HG03280 (cell line): ENCODE data around the gene ILDR1.

Source experiments
- ATAC-seq: cut with Tn5 transposase; IDR thresholded peaks from one replicate; pipeline ENCODE4 v1.9.1; 2021; ENCODE audit warnings: mild to moderate bottlenecking, moderate library complexity; ENCODE audit not compliant: unreplicated experiment

ILDR1 gene

DNA sequence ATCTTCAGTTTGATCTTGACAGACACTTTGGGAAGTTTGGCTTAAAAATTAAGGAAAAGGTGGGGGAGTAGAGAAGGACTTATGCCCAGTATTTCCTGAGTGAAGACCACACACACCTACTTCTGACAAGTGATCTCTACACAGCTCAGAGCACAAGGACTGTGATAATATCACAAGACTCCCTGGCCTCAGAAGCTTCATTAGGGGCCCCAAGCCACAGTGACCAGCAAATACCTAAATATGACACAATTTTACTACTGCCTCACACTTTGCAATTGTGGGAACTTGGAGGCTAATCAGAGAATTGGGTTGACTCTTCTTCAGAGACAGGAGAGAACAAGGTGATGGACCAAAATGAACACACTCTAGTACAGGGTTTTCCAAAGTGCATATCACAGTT is 2.6 kb downstream of the ILDR1 start:
- no peak for ATAC-seq

DNA sequence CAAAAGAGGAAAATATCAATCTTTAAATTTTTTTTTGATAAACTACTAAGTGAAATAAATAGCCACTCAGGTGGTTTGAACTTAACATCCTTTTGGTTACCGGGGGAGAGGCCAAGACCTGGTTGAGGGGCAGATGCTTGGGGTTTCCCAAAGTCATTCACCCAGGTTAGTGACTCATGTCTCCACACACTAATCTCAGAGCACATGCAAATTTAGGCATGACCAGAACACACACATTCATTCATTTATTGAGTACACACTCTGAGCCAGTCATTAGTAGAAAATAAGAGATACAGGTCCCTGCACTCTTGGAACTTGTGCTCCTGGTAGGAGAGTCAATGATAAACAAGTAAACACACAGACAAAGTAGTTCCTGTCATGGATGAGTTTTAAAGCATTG is 7.3 kb downstream of the ILDR1 start:
- peak; percentile 54 for ATAC-seq

DNA sequence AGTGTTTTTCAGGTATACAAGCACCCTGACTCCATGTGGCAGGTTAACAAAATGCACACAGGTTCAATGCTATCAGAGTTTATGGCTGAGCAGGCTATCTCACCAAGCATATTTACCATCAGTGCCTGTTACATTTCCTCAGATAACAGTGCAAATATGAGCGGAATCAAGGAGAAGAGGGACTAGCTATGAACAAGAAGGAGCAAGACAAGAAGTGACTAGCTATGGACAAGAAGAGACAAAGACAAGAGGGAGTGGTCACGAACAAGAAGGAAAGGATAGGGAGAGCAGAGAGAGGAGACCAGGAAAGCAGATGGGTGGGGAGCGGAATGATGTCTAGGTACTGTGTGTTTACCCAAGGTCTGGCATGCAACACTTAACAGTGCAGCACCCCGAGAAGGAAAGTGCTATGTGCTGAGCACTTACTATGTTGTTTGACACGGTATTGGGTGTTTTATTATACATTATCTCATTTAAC is 8.6 kb downstream of the ILDR1 start:
- ATAC-seq = no peak

DNA sequence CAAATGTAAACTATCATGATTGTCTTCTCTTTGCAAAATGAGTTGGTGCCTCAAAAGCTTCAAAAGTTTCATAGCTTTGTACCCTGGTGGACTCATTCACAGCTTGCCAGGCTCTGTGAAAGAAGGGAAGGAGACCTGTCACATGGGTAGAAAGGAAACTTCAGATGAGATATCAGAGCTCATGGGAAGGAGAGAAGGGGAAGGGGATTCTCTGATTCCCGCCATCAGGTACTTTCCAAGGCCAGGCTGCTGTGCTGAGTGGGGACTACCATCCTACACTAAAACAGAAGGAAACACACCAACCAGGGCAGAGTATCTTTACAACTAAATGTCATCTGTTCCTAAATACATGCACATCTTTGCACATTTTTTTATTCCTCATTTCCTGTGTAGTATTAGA is 9.2 kb downstream of the ILDR1 start:
- no peak for ATAC-seq

DNA sequence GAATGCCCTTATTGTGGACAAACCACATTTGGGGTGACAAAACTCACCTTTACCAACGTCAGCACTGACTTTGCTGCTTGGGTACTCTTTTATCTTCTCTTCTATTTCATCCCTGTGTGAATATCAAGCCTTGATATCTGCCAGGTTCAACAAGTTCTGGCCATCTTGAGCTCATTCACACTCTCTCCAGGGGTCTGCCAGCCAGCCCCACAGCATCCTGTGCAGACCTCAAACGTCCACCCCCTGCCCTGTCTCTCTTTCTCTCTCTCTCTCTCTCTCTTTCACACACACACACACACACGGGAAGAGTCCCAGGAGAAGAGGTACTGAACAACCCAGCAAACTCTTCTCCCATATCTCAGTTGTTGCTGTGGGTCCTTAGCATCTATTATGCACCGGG is 10.7 kb downstream of the ILDR1 start:
- ATAC-seq = no peak

DNA sequence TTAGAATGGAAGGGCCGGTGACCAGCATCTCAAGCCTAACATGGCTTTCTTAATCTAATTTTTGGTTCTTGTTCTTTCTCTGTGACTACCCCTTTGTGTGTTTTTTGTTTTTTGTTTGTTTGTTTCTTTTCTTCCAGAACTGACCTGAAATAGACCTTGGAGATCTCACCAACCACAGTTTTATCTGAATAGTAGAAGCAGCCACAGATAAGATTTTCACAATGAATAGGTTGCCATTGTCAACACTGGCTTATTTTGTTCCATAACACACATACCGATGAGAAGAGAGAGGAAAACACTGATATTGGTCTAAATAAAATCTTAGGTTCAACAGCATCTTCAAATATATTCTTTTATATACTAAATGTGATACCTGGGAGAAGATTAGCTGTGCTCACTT is 11.5 kb downstream of the ILDR1 start:
- no peak for ATAC-seq

DNA sequence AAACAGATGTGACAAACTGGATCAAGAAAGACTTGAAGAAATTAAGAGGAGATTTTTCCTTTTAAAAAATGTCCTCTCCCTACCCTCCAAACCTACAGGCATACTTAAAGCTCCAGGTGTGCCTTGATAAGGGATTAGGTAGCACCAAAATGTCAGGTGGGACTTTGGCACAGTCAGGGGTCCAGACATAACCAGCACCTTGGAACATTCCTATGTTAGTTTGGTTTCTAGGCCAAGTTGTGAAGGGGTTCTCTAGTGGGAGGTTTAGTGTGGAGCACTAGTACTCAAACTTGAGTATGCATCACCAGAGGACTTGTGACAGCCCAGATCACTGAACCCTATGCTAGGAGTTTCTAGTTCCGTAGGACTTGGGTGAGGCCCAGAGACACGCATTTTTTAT is 13.9 kb downstream of the ILDR1 start:
- ATAC-seq = no peak

DNA sequence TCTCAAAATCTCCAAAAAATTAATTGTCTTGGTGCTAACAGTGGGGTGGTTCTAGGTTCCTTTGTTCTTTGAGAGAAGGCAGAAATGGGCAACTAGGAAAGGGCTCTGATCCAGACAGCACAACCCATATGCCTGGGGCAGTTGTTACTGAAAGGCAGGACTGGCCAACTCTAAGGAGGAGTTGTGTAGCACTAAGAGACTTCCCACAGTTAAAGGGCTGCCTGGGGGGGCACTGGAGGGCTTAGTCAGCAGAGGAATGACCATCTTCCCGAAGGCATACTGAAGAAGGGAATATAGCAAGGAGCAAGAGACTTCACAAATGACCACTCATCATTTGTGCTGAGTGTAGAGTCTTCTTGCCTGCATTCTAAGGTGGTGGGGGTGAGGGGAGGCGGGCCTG is 15.8 kb downstream of the ILDR1 start:
- no peak for ATAC-seq

DNA sequence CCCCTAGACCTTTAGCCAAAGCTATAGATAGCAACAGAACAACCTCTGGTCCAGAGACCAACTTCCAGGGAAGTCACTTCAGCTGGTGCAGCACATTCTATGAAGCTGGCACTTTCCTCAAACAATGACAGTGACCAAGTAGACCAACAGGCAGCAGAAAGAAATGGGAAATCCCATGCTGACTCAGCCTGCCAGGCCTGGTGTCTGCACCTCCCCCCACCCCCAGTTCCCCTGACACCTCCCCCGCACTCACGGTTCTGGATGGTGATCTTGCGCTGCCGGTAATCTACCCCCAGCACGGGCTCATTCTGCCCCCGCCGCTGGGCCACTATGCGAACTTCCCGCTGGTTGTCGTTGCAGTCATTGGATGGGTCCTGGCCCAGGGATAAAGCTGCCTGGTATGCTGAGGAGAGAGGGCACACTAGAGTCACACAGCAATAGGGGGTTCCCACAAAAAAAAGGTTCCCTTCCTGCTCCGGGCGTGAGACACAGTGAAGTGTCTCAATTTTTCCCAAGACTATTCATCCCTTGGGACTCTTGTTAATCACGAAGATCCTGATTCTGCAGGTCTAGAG is 17.0 kb downstream of the ILDR1 start:
- ATAC-seq = peak; percentile 44

DNA sequence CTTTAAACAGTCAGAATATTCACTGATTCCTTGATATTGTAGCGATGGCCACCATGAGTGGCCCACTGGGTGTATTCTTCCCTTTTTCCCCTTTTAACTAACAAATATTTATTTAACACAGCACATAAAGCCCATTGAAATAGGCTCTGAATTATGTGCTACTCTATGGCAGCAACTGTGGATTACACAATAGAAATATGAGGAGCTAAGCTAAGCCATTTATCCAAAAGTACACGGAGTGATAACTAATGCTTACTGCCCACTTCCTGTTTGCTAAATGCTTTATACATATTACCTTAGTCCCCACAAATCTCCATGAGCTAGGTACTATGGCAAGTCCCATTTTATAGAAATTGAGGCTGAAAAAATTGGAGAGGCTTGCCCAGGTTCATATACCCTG is 17.9 kb downstream of the ILDR1 start:
- no peak for ATAC-seq

DNA sequence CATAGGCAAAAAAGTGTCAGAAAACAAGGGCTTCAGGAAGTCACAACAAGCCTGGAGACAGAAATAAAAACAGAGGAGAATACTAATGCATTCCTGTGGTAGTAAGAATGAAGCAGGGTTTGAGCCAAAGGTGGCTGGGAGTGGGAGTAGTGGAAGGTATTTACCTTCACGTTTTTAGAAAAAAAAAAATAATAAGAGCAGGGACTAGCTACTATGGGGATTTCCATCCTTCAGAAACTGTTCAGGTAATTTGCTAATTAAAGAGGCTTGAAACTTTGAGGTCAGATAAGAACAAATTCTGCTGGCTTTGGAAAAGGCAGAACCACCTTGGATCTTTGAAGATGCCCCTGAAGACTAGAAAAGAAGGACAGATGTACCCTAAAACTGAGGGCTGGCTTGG is 18.4 kb downstream of the ILDR1 start:
- no peak for ATAC-seq

DNA sequence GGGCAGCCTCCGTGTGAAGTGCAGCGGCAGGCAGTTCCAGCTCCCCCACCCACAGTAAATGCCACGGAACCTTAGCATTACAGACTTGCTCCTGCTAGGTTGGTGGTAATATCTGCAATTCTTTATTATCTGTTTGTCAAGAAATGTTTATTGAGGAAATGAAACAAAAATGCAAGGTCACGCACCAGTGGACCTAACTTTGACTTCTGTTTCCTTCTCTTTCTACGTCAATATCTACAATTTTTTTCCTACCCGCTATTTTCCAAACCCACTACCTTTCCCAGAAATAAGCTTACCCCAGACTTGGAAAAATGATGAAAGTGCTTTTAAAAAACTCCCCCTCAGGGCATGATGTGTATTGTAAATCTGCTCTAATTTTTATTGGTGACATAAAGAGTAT is 18.9 kb downstream of the ILDR1 start:
- no peak for ATAC-seq

DNA sequence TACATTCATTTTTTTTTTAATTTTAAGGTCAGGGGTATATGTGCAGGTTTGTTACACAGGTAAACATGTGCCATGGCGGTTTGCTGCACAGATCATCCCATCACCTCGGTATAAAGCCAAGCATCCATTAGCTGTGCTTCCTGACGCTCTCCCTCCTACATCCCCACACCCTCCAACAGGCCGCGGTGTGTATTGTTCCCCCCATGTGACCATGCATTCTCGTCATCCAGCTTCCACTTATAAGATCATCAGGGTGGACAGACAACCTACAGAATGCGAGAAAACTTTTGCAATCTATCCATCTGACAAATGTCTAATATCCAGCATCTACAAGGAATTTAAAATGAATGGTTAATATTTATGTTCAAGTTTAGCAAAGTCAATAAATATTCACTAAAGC is 19.4 kb downstream of the ILDR1 start:
- no peak for ATAC-seq

DNA sequence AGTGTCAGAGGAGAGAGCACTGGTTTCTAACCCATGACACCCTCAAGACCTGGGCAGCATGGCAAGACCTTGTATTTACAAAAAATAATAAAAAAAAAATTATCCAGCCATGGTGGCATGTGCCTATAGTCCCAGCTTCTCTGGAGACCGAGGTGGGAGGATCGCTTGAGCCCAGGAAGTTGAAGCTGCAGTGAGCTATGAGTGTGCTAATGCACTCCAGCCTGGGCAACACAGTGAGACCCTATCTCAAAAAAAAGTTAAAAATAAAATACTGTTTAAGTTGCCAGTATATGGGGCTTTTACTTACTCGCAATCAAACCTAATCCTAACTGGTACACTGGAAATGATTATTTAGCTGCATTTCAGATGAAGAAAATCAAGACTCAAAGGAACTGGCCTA is 20.2 kb downstream of the ILDR1 start:
- ATAC-seq = no peak

DNA sequence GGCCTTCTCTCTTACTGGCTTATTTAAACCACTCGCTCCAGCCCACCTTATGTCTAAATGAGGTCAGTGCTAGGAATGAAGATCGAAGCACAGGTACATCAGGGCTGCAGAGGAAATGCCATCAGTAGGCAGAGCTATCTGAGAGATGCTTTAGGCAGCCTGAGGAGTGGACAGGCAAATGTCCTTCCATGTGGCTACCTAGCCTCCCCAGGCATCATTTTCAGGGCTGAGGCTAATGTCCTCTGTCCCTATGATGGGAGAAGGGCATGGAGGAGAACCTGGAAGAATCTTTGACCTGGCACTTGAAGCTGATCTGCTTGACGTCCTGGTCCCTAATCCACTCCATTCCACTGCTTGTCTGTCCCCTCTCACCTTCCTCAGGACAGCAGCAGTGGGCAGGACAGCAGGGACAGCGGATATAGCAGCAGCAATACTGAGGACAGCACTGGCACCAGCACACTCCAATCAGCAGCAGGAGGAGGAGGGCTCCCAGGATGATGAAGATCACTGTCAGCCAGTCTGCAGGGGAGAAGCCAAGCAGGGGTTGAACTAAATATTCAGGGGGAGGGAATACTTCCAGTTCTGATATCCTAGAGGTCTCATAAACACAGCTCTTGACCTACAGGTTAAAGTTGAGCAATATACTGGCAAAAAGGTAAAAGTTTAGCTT is 21.0 kb downstream of the ILDR1 start:
- no peak for ATAC-seq

DNA sequence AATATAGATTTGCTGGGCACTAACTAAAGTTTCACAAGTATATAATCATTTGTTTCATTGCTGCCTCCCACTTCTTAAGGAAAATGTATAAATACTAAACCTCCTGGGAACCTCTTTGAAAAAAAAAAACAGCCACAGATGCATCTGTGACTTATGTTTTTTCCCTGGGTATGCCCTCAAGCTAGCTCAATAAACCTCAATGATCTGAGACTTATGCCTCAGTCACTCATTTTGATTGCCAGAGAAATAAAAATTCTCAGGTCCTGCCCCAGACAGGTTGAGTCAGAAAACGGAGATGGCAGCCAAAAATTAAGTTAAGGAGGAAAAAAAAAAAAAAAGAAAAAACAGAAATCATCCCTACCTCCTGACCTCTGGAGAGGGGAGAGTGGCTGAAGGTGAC is 22.1 kb downstream of the ILDR1 start:
- no peak for ATAC-seq

DNA sequence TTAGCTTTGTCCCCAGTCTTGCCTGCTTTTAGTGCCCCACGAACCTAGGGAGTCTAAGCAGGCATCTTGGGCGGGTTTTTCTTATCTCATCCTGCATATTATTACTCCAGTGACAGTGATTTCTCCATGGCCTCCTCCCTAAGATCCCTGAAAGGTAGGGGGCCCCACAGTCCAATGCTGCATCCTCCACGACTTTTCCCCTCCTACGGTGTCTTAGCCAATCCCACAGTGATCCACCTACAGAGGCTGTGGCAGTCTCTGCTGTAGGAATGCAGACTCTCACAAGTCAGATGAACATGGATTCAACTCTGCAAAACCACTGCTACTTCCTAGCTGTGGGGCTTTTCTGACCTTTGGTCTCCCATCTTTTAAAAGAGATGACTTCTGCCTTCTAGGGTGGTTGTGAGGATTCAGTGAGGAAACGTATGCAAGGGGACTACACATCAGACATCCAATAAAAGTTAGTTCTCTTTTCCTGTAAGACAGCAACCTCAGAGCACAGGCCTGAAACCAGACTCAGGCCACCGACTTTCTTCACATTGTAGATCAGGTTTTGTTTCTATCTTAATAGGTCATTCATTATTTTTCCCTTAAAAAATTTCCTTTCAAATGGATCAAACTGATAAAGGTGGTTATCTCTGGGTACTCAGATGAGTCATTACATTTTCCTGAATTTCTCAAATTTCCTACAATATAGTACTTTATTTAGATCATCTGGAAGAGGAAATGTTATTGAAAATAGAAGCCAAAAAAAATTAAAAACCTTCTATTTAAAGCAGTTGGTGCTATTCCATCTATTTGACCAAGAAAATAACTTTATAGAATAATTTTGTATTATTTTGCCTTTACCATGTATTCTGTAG is 23.2 kb downstream of the ILDR1 start:
- no peak for ATAC-seq

DNA sequence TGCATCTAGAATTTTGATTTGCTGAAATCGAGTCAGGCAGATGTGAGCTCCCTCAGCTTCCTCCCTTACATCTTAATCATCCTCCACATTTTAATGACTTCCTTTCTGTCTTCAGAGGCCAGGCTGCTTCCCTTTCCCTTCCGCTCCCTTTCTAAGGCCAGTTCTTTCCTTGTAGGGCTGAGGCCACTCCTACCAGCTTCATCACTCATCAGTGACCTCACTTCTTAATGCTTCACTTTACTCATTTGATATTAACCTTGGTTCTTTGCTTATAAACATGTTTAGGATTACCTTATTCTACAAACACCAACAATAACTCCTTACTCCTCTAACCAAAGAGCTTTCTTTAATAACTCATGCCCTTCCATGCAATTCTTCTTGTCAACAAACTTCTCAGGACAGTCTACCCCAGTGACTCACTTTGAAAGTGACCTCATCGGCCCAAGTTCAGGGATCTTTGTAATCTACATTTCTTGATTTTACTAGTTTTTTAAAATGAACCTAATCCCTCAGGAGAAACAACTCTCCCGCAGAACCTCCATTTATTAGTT is 23.9 kb downstream of the ILDR1 start:
- ATAC-seq = no peak

DNA sequence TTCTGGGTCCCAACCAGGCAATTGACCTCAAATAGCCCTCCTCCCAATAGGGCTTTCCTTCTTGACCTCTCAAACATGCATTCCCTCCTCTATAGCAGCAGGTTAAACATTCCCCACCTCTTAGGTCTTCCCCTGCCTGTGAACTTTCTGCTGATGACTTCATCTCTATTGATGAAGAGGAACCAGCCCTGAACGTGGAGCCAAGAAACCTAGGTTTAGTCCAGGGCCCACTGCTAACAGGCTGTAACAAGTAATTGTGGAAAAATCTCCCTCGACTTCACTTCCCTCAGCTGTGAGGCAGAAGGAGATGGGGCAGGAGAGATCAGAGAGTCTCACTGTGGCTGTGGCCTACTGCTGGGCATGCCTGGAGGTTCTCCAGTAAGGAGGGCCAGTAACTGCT is 24.7 kb downstream of the ILDR1 start:
- ATAC-seq = no peak

DNA sequence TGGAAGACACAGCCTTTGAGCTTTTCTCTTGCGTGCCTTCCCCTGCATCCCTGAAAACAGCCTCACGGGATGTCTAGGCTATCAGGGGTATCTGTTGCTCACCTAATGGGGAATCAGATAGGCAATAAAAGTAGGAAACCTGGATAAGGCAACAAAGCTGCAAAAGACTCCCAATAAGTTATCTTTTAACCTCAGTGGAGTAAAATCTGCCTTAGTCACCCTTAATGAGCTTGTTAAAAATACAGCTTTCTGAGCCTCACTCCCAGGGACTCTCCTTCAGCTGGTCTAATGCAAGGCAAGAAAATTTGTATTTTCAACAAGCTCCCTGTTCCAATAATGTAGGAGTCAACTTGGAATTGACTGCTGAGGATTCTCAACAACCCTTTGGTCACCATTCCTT is 25.6 kb downstream of the ILDR1 start:
- no peak for ATAC-seq

DNA sequence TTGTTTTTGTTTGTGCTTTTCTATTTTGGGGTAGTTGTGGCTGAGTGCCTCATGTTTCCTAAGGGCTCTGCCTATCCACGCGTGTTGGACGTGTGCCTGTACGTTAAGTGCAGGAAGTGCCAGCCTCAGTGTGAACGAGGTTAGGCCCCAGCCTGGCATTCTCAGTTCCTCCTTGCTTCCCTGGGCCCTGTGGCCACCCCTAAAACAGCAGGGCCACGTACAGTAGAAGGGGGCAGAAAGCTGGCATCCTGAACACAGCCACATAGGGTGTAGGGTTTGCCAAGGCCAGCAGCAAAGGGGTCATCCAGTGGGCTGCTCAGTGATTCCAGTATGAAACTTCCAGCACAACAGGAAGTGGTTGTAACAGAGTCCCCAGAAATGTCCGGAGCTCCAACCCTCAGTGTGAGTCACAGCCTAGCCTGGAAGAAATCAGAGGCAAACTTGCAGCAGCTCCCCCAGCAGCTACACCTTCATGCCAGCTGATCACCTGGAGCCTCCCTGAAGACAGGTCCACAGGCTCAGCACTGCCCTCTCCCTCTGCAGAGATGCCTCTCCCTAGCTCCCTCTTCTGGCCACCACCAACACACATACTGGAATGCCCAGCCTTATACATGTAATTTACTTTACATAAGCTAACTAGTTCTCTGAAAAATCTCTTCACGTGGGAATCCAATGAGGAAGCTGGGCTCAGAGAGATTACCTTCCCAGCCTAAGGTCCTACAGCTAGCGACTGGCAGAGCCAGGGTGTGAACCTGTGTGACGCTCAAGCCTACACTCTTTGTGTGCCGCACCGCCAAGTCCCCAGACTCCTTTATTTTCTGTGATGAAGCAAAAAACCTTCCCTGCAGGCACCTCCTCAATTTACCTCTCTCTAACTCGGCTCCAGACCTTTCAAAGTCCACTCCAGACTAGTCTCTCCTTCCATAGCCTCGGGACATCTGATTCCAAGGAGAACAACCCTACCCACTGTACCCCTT is 26.6 kb downstream of the ILDR1 start:
- ATAC-seq = no peak
